GM12801 (cell line): ENCODE measurements around the gene NOTCH4.

ENCODE experiments used
- TF ChIP-seq, protein P1 (sequence below): IDR thresholded peaks from one replicate; pipeline ENCODE4 v1.5.1; 2011; ENCODE audit warnings: control low read depth; ENCODE audit not compliant: insufficient read length; ENCODE audit errors: extremely low read depth

NOTCH4 gene

GRCh38 chr6:32189742-32190053 lies 34.2 kb downstream of the NOTCH4 start:
- TF ChIP-seq, protein P1, sequence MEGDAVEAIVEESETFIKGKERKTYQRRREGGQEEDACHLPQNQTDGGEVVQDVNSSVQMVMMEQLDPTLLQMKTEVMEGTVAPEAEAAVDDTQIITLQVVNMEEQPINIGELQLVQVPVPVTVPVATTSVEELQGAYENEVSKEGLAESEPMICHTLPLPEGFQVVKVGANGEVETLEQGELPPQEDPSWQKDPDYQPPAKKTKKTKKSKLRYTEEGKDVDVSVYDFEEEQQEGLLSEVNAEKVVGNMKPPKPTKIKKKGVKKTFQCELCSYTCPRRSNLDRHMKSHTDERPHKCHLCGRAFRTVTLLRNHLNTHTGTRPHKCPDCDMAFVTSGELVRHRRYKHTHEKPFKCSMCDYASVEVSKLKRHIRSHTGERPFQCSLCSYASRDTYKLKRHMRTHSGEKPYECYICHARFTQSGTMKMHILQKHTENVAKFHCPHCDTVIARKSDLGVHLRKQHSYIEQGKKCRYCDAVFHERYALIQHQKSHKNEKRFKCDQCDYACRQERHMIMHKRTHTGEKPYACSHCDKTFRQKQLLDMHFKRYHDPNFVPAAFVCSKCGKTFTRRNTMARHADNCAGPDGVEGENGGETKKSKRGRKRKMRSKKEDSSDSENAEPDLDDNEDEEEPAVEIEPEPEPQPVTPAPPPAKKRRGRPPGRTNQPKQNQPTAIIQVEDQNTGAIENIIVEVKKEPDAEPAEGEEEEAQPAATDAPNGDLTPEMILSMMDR = no peak

GRCh38 chr6:32189069-32189741 lies 34.7 kb downstream of the NOTCH4 start:
- TF ChIP-seq, protein P1 = no peak

GRCh38 chr6:32188381-32189068 lies 35.3 kb downstream of the NOTCH4 start:
- TF ChIP-seq, protein P1 = no peak

- TF ChIP-seq, protein P1 = no peak
These were observed 36.7 kb downstream of the NOTCH4 start for GRCh38 chr6:32187009-32187709.

- TF ChIP-seq, protein P1 = no peak
These were observed 39.7 kb downstream of the NOTCH4 start, which contains the start of gene AGER for GRCh38 chr6:32184084-32184640. Gene AGER, minus strand, starts transcription at chr6:32184253. Its CDS starts 31 bp downstream, at chr6:32184222.

GRCh38 chr6:32183483-32184083 lies 40.3 kb downstream of the NOTCH4 start:
- TF ChIP-seq, protein P1 = no peak

DNA sequence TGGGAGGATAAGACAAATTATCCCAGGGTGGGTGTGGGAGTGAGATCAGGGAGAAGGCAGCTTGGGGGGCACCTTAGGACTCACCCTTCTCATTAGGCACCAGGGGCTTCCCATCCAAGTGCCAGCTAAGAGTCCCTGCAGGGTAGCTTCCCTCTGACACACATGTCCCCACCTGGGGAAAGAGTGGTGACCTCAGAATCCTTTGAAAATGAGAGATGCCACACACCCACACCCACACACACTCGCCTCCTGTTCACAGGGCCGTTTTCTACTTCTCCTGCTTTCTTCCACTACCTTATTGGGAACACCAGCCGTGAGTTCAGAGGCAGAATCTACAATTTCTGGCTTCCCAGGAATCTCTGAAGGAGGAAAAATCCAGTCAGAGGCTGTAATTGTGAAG lies 40.8 kb downstream of the NOTCH4 start:
- TF ChIP-seq, protein P1 = no peak
